Liver (tissue), 9 donors: Measurements from ENCODE around the gene KLKB1. TPM values are rescaled to one million over a fixed set of nuclear protein-coding genes. Genes with fewer than 3 reads are reported as not detected.

Experiments used
- DNase-seq: peaks from one replicate; pipeline ENCODE4 v3.0.0-alpha.2; 2017; ENCODE audit warnings: low spot score
- H3K27ac ChIP-seq, 2 donors: one replicate each; pipeline ENCODE4 v1.7.0; 2013; ENCODE audit warnings: inconsistent platforms in 2 of 2, low read length in 2 of 2, control low read depth in 1 of 2, low read depth in 1 of 2, mild to moderate bottlenecking in 1 of 2
- H3K27me3 ChIP-seq, 4 donors: one replicate each; pipeline versions ENCODE4 v1.6.1 to v1.7.0; 2013; ENCODE audit warnings: low read length in 3 of 4, inconsistent platforms in 1 of 4, mild to moderate bottlenecking in 1 of 4, moderate library complexity in 1 of 4; ENCODE audit not compliant: control insufficient read depth in 4 of 4, insufficient read depth in 4 of 4
- H3K36me3 ChIP-seq, 4 donors: one replicate each; pipeline versions ENCODE4 v1.6.1 to v1.7.0; 2013; ENCODE audit warnings: low read length in 3 of 4, mild to moderate bottlenecking in 3 of 4, low read depth in 1 of 4, moderate library complexity in 1 of 4; ENCODE audit not compliant: control insufficient read depth in 4 of 4, insufficient read depth in 3 of 4
- H3K4me1 ChIP-seq, 4 donors: one replicate each; pipeline versions ENCODE4 v1.6.1 to v1.7.0; 2013; ENCODE audit warnings: low read length in 3 of 4, mild to moderate bottlenecking in 3 of 4, moderate library complexity in 1 of 4; ENCODE audit not compliant: control insufficient read depth in 4 of 4, insufficient read depth in 4 of 4
- H3K4me3 ChIP-seq, 3 donors: one replicate each; pipeline versions ENCODE4 v1.6.1 to v1.7.0; 2013; ENCODE audit warnings: low read length in 3 of 3, control low read depth in 1 of 3, low read depth in 1 of 3, mild to moderate bottlenecking in 1 of 3
- H3K9ac ChIP-seq, 2 donors: one replicate each; pipeline ENCODE4 v1.7.0; 2013; ENCODE audit warnings: low read length in 2 of 2, mild to moderate bottlenecking in 2 of 2, moderate library complexity in 2 of 2, control low read depth in 1 of 2, low read depth in 1 of 2
- H3K9me3 ChIP-seq, 4 donors: one replicate each; pipeline versions ENCODE4 v1.6.1 to v1.7.0; 2013; ENCODE audit warnings: low read length in 3 of 4; ENCODE audit not compliant: control insufficient read depth in 4 of 4
- ATF3 ChIP-seq: IDR thresholded peaks from 2 replicates; pipeline ENCODE4 v1.6.1; 2016; ENCODE audit warnings: antibody characterized with exemption
- CTCF ChIP-seq: fragments of 150-350 bp; IDR thresholded peaks from 2 replicates; pipeline ENCODE4 v1.5.1; 2017; ENCODE audit warnings: improper control_type of control experiment, low read depth, low read length; ENCODE audit not compliant: missing input control
- FOXA1 ChIP-seq: IDR thresholded peaks from 2 replicates; pipeline ENCODE4 v1.6.1; 2016; ENCODE audit warnings: antibody characterized with exemption
- FOXA2 ChIP-seq: IDR thresholded peaks from 2 replicates; pipeline ENCODE4 v1.6.1; 2016; ENCODE audit warnings: antibody characterized with exemption
- HNF4A ChIP-seq, 2 donors: conservative IDR thresholded peaks; 2 replicates each; pipeline ENCODE4 v1.6.1; 2016; ENCODE audit warnings: antibody characterized with exemption in 2 of 2, mild to moderate bottlenecking in 2 of 2
- HNF4G ChIP-seq: IDR thresholded peaks from 2 replicates; pipeline ENCODE4 v1.6.1; 2016; ENCODE audit warnings: antibody characterized with exemption
- JUND ChIP-seq, 2 donors: IDR thresholded peaks; 2 replicates each; pipeline ENCODE4 v1.6.1; 2016; ENCODE audit warnings: antibody characterized with exemption in 2 of 2
- MAX ChIP-seq: IDR thresholded peaks from 2 replicates; pipeline ENCODE4 v1.6.1; 2016; ENCODE audit warnings: antibody characterized with exemption
- RAD21 ChIP-seq, 2 donors: IDR thresholded peaks; 2 replicates each; pipeline ENCODE4 v1.6.1; 2016; ENCODE audit warnings: antibody characterized with exemption in 2 of 2, mild to moderate bottlenecking in 2 of 2
- REST ChIP-seq: IDR thresholded peaks from 2 replicates; pipeline ENCODE4 v1.6.1; 2016; ENCODE audit warnings: antibody characterized with exemption, mild to moderate bottlenecking
- RXRA ChIP-seq, 2 donors: IDR thresholded peaks; 2 replicates each; pipeline ENCODE4 v1.6.1; 2017 to 2018; ENCODE audit warnings: antibody characterized with exemption in 2 of 2, mild to moderate bottlenecking in 1 of 2
- SP1 ChIP-seq: IDR thresholded peaks from 2 replicates; pipeline ENCODE4 v1.6.1; 2018; ENCODE audit warnings: antibody characterized with exemption, mild to moderate bottlenecking
- YY1 ChIP-seq: IDR thresholded peaks from 2 replicates; pipeline ENCODE4 v1.6.1; 2016; ENCODE audit warnings: antibody characterized with exemption, mild to moderate bottlenecking
- ZBTB33 ChIP-seq: IDR thresholded peaks from 2 replicates; pipeline ENCODE4 v1.6.1; 2016; ENCODE audit warnings: antibody characterized with exemption
- WGBS: extraction: QIAGEN DNeasy Blood & Tissue Kit; methylation state at CpG from one replicate; pipeline ENCODE4 v1.1.7; 2013; 5-methylcytosine and 5-hydroxymethylcytosine counted together
- polyA plus RNA-seq, 2 donors: library from polyadenylated mRNA; stranded (reverse) in 1 of 2; unstranded in 1 of 2; fragments of 200-250 nt in 1 of 2; fragments of >200 nt in 1 of 2; fragmentation: Nextera tagmentation in 1 of 2; extraction: Ambion mirVana in 1 of 2; gene quantifications; one replicate each; pipeline versions ENCODE4 v1.2.1 to v1.2.3, GENCODE V29; 2013 to 2015
- total RNA-seq, 2 donors: library from RNA; depleted of rRNA; stranded (reverse); fragments of >200 nt; gene quantifications; one replicate each; pipeline ENCODE4 v1.2.3, GENCODE V29; 2014
- donor health status: healthy.
- donor health status: healthy.
- donor health status: healthy.
- donor health status: healthy.
- donor health status: healthy.

The KLKB1 gene
- total and polyA plus RNA-seq, 4 donors = 36.5 to 78.9 (median 60.2) TPM

- 90% methylated on average over 9 of the region's 9 CpGs for WGBS
- no peak for DNase-seq
- Histone ChIP-seq H3K9ac (no peak overlapping the region), H3K36me3 (no peaks in the 10 kb centered on the region), H3K27me3 (no peaks in the 10 kb centered on the region), H3K4me3 (no peak overlapping the region), H3K27ac (no peak overlapping the region), H3K9me3 (no peaks in the 10 kb centered on the region), H3K4me1 (peaks cover 3 to 21% (median 18%) of the 10 kb centered on the region in 4 donors)
- TF ChIP-seq JUND (IDR thresholded peaks at IDR 0.05) (no peak), FOXA2 (no peak), REST (no peak)
Observed at GRCh38 chr4:186294160-186294559, 66.9 kb downstream of the KLKB1 start.

- Histone ChIP-seq H3K9me3 (no peaks in the 10 kb centered on the region), H3K4me3 (no peak overlapping the region), H3K4me1 (peaks cover 3 to 12% (median 11%) of the 10 kb centered on the region in 4 donors), H3K27ac (no peak overlapping the region), H3K27me3 (peaks cover 0 to 5% (median 0%) of the 10 kb centered on the region in 4 donors), H3K36me3 (no peaks in the 10 kb centered on the region), H3K9ac (no peak overlapping the region)
- no peak for DNase-seq
- WGBS = 47% methylated on average over 4 of the region's 4 CpGs
- TF ChIP-seq SP1 = no peak
- TF ChIP-seq RAD21 (IDR thresholded peaks at IDR 0.05) = no peak
- TF ChIP-seq FOXA1 = no peak
- TF ChIP-seq HNF4G = no peak
- TF ChIP-seq HNF4A (conservative IDR thresholded peaks at IDR 0.05) = no peak
Observed at GRCh38 chr4:186296481-186296880, 69.2 kb downstream of the KLKB1 start.

- Histone ChIP-seq H3K4me3 (no peak overlapping the region), H3K9me3 (no peaks in the 10 kb centered on the region), H3K36me3 (no peaks in the 10 kb centered on the region), H3K9ac (no peak overlapping the region), H3K27ac (no peak overlapping the region), H3K4me1 (peaks cover 2 to 7% (median 5%) of the 10 kb centered on the region in 4 donors), H3K27me3 (peaks cover 0 to 5% (median 0%) of the 10 kb centered on the region in 4 donors)
- WGBS = 53% methylated on average over 21 of the region's 21 CpGs
- TF ChIP-seq ATF3 (no peak), YY1 (no peak), RXRA (IDR thresholded peaks at IDR 0.05) (no peak), CTCF (peak; percentile 68), ZBTB33 (no peak), MAX (no peak), RAD21 (IDR thresholded peaks at IDR 0.05) (peak; percentile 84 to 87), FOXA2 (no peak), HNF4A (conservative IDR thresholded peaks at IDR 0.05) (no peak), JUND (IDR thresholded peaks at IDR 0.05) (no peak)
- DNase-seq = no peak
Observed at GRCh38 chr4:186297013-186297645, 69.8 kb downstream of the KLKB1 start.
